GM18517 (cell line): ENCODE results near the gene SSC5D.
"Not testable (repeated sequence)": the region's sequence is repeated elsewhere in the genome, so short reads cannot be mapped to it uniquely, and the experiment has no call there.

Experiments
- ATAC-seq: cut with Tn5 transposase; IDR thresholded peaks from one replicate; pipeline ENCODE4 v1.9.1; 2021; ENCODE audit warnings: mild to moderate bottlenecking, moderate library complexity; ENCODE audit not compliant: unreplicated experiment

The SSC5D gene

DNA sequence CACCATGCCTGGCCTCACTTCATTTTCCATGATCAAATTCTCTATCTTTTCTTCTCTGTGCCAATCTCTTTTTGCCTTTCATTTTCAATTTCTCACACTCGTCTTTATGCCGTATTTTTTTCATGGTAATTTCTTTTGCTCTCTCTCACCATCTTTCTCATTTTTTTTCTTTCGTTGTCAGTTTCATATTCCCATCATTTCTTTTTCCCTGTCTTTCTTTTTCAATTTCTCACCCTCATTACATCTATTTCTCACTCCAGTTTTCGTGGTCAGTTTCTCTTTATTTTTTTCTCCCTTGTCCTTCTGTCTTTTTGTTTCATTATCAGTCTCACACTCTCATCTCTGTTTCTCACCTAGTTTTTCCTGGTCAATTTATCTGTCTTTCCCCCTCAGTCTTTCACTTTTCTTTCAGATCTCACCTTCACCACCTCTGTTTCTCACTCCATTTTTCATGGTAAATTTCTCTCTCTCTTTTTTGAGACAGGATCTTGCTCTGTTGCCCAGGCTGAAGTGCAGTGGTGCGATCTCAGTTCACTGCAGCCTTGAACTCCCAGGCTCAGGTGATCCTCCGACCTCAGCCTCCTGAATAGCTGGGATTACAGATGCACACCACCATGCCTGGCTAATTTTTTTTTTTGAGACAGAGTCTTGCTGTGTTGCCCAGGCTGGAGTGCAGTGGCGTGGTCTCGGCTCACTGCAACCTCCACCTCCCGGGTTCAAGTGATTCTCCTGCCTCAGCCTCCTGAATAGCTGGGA is 14.1 kb downstream of the SSC5D start:
- ATAC-seq: no peak

DNA sequence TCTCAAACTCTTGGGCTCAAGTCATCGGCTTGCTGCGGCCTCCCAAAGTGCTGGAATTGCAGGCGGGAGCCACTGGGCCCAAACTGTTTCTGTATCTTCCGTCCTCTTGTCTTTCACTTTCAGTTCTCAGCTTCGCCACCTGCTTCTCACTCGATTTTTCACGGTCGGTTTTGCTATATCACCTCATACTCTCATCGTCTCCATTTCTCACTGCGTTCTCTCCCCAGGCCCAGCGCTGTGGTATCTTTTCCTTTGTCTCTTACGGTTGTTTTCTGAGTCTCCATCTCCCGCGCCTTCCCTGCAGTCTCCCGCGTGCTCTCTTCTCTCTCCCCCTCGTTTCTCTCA is 14.9 kb downstream of the SSC5D start:
- ATAC-seq: no peak

DNA sequence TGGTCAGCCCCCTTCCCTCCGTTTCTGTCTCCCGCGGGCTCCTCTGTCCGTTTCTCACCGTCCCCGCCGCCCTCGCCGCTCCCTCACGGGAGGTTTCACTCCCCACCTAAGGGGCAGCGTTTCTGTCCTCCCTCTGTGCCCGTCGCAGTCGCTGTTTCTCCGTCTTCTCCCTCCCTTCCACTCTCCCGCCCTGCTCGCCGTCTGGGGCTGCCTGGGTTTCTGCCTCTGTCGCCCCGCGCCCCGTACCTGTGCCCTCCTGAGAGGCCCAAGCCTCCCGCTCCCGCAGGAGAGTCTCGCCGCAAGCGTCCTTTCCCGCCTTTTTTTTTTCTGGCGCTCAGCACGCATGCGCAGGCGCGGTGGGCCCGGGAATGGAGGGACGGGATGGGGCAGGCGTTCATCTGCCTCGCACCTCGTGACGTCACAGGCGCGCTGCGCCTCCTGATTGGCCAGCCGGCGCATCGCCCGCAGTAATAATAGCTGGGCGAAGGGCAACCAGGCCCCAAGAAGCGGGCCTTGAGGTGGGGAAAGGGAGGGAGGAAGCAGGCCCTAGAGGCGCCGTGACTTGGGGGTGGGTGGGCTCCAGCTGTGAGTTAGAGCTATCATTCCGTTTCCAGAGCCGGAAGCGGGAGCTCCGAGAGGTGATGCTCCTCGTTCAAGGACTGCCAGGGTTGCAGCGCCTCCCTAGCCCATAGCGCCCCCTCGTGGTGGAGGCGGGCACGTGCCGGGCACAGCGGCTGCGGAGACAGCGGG is 15.4 kb downstream of the SSC5D start:
- ATAC-seq: peak; percentile 85

DNA sequence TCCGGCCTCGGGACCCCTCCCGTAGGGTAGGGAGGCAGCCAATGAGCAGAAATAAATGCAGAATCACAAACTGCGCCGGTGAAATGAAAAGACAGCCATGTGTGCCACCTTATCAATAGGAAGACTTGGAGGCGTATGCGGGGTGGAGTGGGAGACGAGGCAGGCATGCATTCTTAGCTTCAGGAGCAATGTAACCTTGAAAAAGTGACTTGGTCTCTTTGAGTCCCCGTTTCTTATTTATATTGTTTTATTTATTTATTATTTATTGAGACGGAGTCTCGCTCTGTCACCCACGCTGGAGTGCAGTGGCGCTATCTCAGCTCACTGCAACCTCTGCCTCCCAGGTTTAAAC is 16.0 kb downstream of the SSC5D start:
- ATAC-seq: no peak

DNA sequence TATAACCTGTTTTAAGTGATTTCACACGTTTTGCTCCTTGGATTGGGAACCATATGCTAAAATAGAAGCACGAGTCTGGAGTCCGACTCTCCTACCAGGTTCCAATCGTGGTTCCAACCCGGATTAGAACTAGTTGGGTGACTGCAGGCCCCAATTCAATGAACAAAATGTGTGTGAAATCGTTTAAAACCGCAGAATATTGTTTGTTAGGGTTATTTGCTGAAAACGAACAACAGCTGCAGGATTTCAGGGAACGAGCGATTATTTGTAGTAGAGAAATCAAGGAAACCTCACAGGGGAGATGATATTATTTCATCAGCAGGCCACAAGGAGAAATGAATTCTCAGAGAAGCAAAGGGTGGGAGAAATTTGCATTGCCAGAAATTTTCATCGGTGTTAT is 16.7 kb downstream of the SSC5D start:
- no peak for ATAC-seq

DNA sequence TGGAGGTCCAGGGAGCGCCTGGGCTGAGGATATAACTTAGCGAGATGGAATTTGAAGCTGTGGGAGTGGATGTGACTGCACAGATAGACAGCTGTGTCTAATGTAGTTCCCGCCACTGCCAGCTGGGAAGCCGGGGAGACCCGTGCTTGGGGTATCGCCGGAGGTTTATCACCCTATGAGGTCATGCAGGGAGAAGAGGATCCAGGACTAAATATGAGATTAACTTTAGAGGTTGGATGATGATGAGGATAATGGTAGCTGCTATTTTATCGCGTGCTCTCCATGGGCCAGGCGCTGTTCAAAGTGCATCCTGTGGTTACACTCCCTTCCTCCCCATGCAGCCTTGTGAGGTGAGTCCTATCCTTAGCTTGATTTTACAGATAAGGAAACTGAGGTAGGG is 19.9 kb downstream of the SSC5D start:
- ATAC-seq: no peak

DNA sequence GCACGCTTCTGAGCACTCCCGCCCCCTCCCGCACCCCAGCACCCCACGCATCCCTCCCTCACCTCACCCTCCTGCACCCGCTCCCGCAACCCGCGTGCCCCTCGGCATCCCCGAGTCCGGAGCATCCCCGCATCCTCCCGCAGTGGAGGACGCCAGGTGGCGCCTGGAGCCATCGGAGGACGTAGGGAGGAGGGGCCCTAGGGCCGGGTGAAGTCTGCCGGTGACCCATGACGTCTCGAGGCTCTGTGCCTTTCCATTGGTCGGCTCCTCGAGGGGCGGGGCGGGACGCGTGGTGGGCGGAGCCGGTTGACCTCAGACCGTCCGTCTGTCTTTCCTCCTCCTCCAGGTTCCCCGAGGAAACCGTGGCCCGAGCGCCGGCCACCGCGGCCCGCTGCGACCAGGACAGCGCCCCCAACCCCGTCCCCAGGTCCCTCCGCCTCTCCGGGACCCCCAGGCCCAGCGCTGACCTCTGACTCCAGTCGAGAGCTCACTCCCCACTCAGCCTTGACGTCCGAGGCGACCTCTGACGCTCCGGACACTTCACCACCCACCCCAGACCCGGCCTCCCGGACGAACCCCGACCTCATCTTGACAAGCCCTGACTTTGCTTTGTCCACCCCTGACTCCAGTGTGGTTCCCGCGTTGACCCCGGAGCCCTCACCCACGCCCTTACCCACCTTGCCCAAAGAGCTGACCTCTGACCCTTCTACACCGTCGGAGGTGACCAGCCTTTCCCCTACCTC is 28.8 kb downstream of the SSC5D start:
- ATAC-seq: peak; percentile 88

DNA sequence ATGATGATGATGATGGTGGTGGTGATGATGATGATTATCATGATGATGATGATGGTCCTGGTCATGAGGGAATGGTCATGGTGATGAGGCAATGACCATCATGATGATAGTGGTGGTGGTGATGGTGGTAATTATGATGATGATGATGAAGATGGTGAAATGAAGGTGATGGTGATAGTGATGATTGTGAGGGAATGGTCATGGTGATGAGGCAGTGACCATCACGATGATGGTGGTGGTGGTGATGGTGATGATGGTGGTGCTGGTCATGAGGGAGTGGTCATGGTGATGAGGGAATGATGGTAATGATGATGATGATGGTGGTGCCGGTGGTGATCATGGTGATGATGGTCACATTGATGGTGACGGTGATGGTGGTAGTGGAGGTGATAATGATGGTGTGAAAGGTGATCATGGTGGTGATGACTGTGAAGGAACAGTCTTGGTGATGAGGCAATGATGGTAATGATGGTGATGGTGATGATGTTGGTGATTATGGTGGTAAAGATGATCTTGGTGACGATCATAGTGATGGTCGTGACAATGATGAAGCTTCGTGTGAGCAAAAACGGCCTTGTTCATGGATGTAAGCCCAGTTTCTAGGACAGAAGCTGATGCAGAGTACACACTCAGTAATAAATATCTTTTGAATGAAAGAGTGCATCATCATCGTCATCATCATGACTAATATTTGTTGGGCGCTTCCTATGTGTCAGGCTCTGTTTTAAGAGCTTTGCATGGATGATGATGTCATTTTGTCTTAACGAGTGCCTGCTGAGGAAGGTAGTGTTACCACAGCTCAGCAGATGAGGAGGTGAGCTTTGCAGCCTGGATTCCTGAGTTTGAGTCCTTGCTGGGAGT is 31.4 kb downstream of the SSC5D start:
- ATAC-seq: no peak

DNA sequence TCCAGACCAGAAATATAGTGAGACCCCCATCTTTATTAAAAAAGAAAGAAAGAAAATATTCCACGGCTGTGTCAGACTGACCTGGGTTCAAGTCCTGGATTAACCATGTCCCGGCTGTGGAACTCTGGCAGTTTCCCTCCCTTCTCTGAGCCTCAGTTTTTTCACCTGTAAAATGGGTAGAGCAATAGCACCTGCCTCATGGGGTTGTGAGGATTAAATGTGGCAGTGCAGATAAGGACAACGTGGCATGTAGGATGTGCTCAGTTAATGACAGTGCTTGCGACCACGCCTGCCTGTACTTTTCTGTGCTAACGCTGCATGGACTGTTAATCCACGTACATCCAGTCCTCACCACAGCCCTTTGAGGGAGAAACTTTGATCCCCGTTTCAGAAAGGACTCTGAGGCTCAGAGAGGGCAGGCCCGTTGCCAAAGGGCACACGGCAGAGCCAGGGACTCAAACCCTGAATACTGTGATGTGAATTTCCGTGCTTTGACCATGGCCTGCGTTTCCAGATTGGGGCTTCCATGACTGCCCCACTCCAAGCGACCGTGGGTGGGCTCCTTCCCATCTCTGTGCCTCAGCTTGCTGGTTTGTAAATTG is 32.6 kb downstream of the SSC5D start:
- no peak for ATAC-seq

DNA sequence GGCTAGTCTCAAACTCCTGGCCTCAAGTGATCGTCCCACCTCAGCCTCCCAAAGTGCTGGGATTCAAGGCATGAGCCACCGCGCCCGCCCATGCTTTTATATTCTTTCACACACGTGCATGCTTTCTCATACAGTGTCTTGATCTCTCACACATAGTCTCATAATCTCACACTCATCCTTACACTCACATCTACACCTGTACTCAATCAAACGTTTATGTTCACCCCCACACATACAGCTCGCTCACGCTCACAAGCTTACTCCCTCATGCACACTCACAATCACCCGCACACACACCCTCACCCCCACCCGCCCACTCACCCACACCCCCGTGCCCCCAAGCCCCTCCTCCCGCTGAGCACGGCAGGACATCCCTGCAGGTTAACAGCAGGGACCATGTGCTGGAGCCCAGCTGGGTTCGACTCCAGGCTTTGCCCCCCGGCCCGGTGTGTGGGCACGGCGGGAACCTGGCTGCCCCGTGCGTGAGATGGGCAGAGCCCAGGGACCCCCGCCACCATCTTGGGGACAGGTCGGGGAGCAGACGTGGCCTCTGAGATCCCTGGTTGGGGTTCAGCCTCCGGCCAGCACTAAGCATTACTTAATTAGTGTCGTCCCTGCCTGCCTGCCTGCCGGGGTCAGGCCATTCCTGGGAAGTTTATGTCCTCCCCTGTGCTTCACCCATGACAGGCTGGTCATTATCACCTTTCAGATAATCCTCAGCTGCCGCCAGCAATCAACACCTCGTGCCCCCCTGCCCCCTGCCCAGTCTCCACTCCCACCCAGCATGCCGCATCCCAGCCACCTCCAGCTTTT is 37.3 kb downstream of the SSC5D start:
- ATAC-seq: no peak

DNA sequence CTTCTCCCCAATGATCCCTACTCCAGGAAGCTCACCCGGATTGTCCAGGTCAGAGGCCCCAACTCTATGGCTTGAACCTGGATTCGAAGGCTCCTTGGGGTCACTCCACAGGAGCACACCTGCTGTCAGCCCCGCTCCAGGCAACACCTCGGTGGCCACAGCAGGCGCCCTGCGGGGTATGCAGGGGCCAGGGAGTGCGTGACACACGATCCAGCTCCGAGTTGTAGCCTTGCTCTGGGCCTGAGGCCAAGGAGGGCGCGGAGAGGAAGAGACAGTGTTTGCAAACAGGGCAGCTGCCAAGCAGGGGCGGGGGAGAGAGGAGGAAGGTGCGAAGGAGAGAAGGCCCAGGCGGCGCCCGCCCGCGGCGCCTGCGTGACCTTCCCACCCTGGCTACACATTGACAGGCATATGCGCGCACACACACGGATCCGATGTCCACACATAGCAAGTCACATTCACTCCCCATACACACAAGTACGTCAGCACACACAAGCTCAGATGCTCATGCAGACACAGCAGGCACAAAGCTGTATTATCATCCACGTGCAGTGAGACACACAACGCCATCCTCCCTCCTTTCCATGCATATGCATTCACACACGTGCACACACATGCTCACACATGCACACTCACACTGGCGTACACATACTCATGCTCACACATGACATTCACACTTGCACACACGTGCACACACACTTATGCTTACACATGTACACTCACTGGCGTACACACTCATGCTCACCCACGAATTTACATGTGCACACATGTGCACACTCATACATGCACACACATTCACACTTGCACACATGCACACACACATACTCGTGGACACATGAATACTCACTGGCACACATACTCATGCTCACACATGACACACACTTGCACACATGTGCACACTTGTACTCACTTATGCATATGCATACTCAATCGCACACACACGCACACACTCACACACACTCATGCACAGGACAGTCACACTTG is 38.3 kb downstream of the SSC5D start:
- ATAC-seq: no peak

DNA sequence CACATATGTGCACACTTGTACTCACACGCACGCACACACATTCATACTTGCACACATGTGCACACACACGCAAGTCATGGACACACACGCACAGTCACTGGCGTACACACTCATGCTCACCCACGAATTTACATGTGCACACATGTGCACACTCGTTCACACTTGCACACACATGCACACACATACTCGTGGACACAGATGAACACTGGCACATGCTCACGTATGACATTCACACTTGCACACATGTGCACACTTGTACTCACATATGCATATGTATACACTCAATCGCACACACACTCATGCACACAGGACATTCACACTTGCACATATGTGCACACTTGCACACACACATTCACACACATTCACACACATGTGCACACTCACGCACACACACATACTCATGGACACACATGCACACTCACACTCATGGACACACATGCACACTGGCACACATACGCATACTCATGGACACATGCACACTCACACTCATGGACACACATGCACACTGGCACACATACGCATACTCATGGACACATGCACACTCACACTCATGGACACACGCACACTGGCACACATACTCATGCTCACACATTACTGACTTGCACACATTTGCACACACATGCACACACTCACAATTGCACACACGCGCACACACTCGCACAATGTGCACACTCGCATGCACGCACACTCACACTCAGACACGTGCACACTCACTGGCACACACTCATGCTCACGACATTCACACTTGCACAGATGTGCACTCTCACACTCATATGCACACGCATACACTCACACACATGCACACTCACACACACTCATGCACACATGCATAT is 39.2 kb downstream of the SSC5D start:
- no peak for ATAC-seq

DNA sequence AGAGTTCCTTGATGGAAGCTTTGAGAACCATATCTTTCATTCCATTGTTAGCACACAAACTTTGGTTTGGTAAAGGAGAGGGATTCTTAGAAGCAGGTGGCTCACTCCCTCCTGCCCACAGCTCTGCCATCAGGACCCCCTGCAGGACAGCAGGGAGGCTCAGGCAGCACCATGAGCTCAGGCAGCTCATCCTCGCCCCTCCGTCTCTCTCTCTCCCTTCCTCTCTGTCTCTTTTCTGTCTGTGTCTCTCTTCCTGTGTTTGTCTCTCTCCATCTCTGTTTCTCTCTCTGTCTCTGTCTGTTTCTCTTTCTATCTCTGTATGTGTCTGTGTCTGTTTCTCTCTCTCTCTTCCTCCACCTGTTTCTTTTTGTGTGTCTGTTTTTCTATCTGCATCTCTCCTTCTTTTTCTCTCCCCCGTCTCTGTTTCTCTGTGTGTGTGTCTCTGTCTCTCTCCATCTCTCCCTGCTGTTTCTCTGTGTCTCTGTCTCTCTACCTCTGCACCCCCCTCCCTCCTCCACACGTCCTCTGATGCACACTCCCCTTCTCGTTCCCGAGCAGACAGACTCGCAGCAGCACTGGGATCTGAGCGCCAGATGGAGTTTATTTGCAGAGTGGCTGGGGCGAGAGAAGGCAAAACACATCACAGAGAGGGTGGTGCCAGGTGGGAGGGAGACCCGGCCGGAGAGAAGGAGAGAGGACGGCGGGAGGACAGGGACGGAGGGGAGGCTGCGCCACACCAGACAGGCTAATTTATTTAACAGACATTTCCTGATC is 40.0 kb downstream of the SSC5D start:
- ATAC-seq: no peak

DNA sequence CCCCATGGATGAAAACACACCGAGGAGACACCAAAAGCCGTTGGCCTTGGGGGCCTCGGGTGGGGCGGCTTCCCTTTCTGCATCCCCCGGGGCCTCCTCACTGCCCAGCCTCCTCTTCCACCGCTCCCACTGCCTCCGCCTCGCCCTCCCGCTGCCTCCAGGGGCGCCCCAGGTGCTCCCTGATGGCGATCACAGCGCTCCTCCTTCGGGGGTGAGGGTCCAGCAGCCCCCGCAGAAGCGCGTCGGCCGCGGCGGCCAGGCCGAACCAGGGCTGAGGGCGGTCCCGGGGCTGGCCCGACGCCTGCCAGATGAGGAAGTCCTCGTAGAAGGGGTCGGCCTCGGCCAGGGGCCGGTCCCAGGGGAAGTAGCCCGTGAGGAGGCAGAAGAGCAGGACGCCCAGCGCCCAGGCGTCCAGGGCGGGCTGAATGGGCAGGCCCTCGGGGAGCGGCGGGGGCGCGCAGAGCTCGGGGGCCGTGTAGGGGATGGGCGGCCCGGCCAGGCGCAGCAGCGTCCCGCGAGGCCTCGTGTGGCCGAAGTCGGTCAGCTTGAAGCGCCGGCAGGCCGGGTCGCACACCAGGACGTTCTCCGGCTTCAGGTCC is 41.5 kb downstream of the SSC5D start:
- no peak for ATAC-seq

DNA sequence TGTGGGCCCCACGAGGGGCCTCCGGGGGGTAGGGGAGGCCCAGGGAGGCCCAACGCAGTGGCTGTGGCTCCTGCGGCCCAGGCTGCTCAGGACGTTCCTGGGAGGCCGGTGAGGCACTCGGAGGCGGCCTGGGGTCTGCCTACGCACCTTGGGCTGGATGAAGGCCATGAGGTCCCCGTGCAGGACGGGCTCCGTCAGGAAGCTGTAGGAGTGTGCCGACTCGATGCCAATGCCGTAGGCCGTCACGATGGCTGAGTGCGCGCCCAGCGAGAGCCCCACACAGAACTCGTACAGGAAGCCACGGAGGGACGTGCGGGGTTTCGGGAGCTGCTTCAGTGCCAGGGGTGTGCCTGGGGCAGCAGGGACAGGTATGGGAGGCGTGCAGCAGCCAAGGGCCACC is 42.8 kb downstream of the SSC5D start:
- no peak for ATAC-seq

DNA sequence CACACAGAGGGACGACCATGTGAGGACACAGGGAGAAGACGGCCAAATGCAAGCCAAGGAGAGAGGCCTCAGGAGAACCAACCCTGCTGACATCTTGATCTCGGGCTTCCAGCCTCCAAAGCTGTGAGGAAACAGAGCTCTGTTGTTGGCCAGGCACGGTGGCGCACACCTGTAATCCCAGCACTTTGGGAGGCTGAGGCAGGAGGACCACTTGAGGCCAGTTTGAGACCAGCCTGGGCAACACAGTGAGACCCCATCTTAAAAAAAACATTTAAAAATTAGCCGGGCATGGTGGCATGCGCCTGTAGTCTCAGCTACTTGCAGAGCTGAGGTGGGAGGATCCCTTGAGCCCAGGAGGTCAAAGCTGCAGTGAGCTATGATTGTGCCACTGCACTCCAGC is 46.0 kb downstream of the SSC5D start:
- not testable (repeated sequence) for ATAC-seq
